HepG2 (cell line): ENCODE measurements around the gene AMN. TPM values are rescaled to one million over a fixed set of nuclear protein-coding genes. Genes with fewer than 3 reads are reported as not detected.

Experiments
- ATAC-seq: fragments of 200-7000 bp; cut with Tn5 transposase; 3 replicates; pipeline ENCODE4 v1.9.1; 2020; ENCODE audit warnings: mild to moderate bottlenecking, moderate library complexity
- BruUV-seq: library from RNA; stranded (reverse); fragments of 400-500 nt; replicated peaks from 2 replicates; lab custom pipeline; 2021; lab: Mats Ljungman, UMichigan
- CTCF ChIA-PET: fragments of 300-600 bp; formaldehyde crosslinking; extraction: SDS; loops from one replicate; lab custom pipeline; 2021; ENCODE audit warnings: low total read pairs, inconsistent platforms, low intra/inter-chr PET ratio; lab: Yijun Ruan, JAX
- POLR2A ChIA-PET: fragments of 350-600 bp; sonication (Branson Sonifier 250); formaldehyde crosslinking; loops from one replicate; lab custom pipeline; 2020; ENCODE audit warnings: antibody characterized with exemption, inconsistent platforms; lab: Yijun Ruan, JAX
- DNase-seq: peaks from one replicate; pipeline ENCODE4 v3.0.0-alpha.2; 2015; ENCODE audit warnings: low spot score
- FAIRE-seq: peaks from 3 replicates; lab custom pipeline; 2011; peaks lifted over from hg19 to GRCh38; lab: Jason Lieb, UNC
- H2AFZ ChIP-seq: one replicate; pipeline ENCODE4 v1.6.1; 2011; ENCODE audit warnings: low read length, inconsistent platforms
- H3K27ac ChIP-seq: fragments of 300-600 bp; 3 replicates; pipeline ENCODE4 v1.8.0; 2011; ENCODE audit warnings: mixed run types, mild to moderate bottlenecking, mixed read lengths, low read length, inconsistent platforms; ENCODE audit not compliant: insufficient read depth; ENCODE audit errors: extremely low read length
- H3K27me3 ChIP-seq, 2 experiments: fragments of 200-600 bp in 1 of 2; 2 replicates in 1 of 2; 3 replicates in 1 of 2; pipeline versions ENCODE4 v1.6.0 to v1.8.0; 2011; ENCODE audit warnings: low read length in 2 of 2, mild to moderate bottlenecking in 2 of 2, moderate library complexity in 2 of 2, inconsistent platforms in 1 of 2; ENCODE audit not compliant: insufficient read depth in 2 of 2, control insufficient read depth in 1 of 2
- H3K36me3 ChIP-seq, 2 experiments: fragments of 200-600 bp in 1 of 2; replicated peaks in 1 of 2; 2 replicates in 1 of 2; 3 replicates in 1 of 2; pipeline versions ENCODE4 v1.5.1 to v1.8.0; 2011; ENCODE audit warnings: low read length in 2 of 2, inconsistent platforms in 1 of 2; ENCODE audit not compliant: insufficient read depth in 2 of 2, control insufficient read depth in 1 of 2
- H3K4me1 ChIP-seq: 2 replicates; pipeline ENCODE4 v1.5.1; 2012; ENCODE audit warnings: low read length, inconsistent platforms; ENCODE audit not compliant: insufficient read depth
- H3K4me2 ChIP-seq: 2 replicates; pipeline ENCODE4 v1.6.0; 2011; ENCODE audit warnings: low read depth, low read length, inconsistent platforms
- H3K4me3 ChIP-seq, 3 experiments: fragments of 200-600 bp in 1 of 3; sonication (generic), shearing (Covaris generic) in 1 of 3; replicated peaks in 1 of 3; 2 replicates each; pipeline ENCODE4 v1.5.1; 2011 to 2016; ENCODE audit warnings: low read length in 3 of 3, inconsistent platforms in 2 of 3, low read depth in 2 of 3, mild to moderate bottlenecking in 2 of 3, control low read depth in 1 of 3, mixed read lengths in 1 of 3; ENCODE audit not compliant: insufficient read depth in 1 of 3
- H3K79me2 ChIP-seq: one replicate; pipeline ENCODE4 v1.6.1; 2011; ENCODE audit warnings: low read length, inconsistent platforms; ENCODE audit not compliant: insufficient read depth
- H3K9ac ChIP-seq: 2 replicates; pipeline ENCODE4 v1.6.0; 2011; ENCODE audit warnings: mild to moderate bottlenecking, low read depth, low read length, inconsistent platforms; ENCODE audit not compliant: insufficient read depth
- H3K9me3 ChIP-seq: 2 replicates; pipeline ENCODE4 v1.5.1; 2012; ENCODE audit warnings: mild to moderate bottlenecking, low read length
- H4K20me1 ChIP-seq: 2 replicates; pipeline ENCODE4 v1.6.0; 2011; ENCODE audit warnings: inconsistent platforms, mild to moderate bottlenecking, low read length, moderate library complexity; ENCODE audit not compliant: insufficient read depth
- CENPX ChIP-seq: sonication (generic); formaldehyde crosslinking; IDR thresholded peaks from 2 replicates; pipeline ENCODE4 v1.9.0; 2021; ENCODE audit warnings: mild to moderate bottlenecking, missing genetic modification reagents, moderate library complexity
- FLYWCH1 ChIP-seq: sonication (generic); formaldehyde crosslinking; IDR thresholded peaks from 2 replicates; pipeline ENCODE4 v1.8.1; 2023; ENCODE audit warnings: mild to moderate bottlenecking, missing genetic modification reagents
- MXD4 ChIP-seq: IDR thresholded peaks from 2 replicates; pipeline ENCODE4 v1.6.1; 2016; ENCODE audit warnings: mild to moderate bottlenecking, missing biosample characterization, missing genetic modification reagents
- PAF1 ChIP-seq: IDR thresholded peaks from 2 replicates; pipeline ENCODE4 v1.6.1; 2016; ENCODE audit warnings: missing genetic modification reagents, missing compliant biosample characterization
- RCOR2 ChIP-seq: IDR thresholded peaks from 2 replicates; pipeline ENCODE4 v1.6.1; 2016; ENCODE audit warnings: missing biosample characterization, missing genetic modification reagents
- ZNF124 ChIP-seq: sonication (generic); formaldehyde crosslinking; IDR thresholded peaks from 2 replicates; pipeline ENCODE4 v1.4.0; 2020; ENCODE audit warnings: missing genetic modification reagents
- ZNF282 ChIP-seq: fragments of 450-650 bp; IDR thresholded peaks from 2 replicates; pipeline ENCODE4 v1.6.1; 2018; ENCODE audit not compliant: partially characterized antibody
- ZNF367 ChIP-seq: sonication (generic); formaldehyde crosslinking; IDR thresholded peaks from 2 replicates; pipeline ENCODE4 v1.4.0; 2020; ENCODE audit warnings: missing genetic modification reagents, borderline replicate concordance
- WGBS: methylation state at CpG from one replicate; pipeline ENCODE4 v1.1.6; 2017; ENCODE audit warnings: low lambda C conversion rate; 5-methylcytosine and 5-hydroxymethylcytosine counted together
- in situ Hi-C: cut with HindIII; loops from 2 replicates; pipeline ENCODE4 v1.10.0; 2017; ENCODE audit warnings: low pct_unique_long_range_greater_than_20kb; ENCODE audit not compliant: extremely low pct_ligation_motif_present
- intact Hi-C: fragments of 100-400 bp; cut with micrococcal nuclease; formaldehyde crosslinking; loops from one replicate; pipeline ENCODE4 v1.10.0; 2022; ENCODE audit not compliant: unreplicated experiment
- polyA plus RNA-seq, 8 experiments: library from polyadenylated mRNA; depleted of rRNA in 3 of 8; stranded (reverse) in 7 of 8; unstranded in 1 of 8; fragments of >200 nt; fragmentation: Illumina TruSeq in 4 of 8; extraction: Trizol in 4 of 8; gene quantifications; 2 replicates each; pipeline versions ENCODE4 v1.2.1 to v1.2.3, GENCODE V29; 2011 to 2016; ENCODE audit warnings: low read depth in 4 of 8, missing spikeins in 1 of 8, mixed read lengths in 1 of 8; ENCODE audit not compliant: insufficient read depth in 1 of 8
- total RNA-seq, 5 experiments: library from RNA; depleted of rRNA; stranded (reverse); fragments of >200 nt; fragmentation: Illumina TruSeq; extraction: Trizol; gene quantifications; 2 replicates each; pipeline ENCODE4 v1.2.3, GENCODE V29; 2016; ENCODE audit warnings: low read depth in 1 of 5
- TF ChIP-seq, protein P1 (sequence below): sonication (generic); formaldehyde crosslinking; IDR thresholded peaks from 2 replicates; pipeline ENCODE4 v1.4.0; 2020; ENCODE audit warnings: missing genetic modification reagents

The AMN gene
- total and polyA plus RNA-seq, 2 of the 13 experiments (the other 11 are each of a cell fraction or from before 2014, with no cell fraction given), result 9.8 to 33.1 TPM

DNA sequence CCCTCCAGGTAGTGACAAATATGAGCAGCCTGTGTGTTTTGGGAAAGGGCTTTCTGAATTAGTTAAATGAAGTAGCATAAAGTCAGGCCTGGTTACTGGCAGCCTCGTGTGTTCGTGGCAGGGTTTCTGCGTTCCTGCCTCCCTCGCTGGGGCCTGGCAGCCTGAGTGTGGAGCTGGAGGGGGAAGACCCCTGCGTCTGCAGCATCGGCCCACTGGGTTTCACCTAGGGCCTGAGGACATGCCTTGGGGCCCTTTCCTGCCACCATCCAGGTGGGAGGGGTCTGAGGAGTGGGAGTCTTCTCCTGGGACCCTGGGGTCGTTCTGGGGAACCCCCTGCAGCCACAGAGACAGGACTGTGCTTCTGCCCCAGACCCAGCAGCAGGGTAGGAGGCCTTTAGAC, 20.4 kb upstream of the AMN start:
- Histone ChIP-seq H3K27me3 (no peaks in the 10 kb centered on the region), H3K79me2 (no peaks in the 10 kb centered on the region), H3K27ac (no peak overlapping the region), H2AFZ (no peak overlapping the region), H3K9me3 (no peaks in the 10 kb centered on the region), H3K4me3 (no peak overlapping the region), H3K4me1 (peaks cover 8% of the 10 kb centered on the region), H4K20me1 (no peaks in the 10 kb centered on the region), H3K9ac (no peak overlapping the region), H3K36me3 (peaks cover 3 to 11% of the 10 kb centered on the region in 2 experiments; a peak in 4 of 5 replicates), H3K4me2 (no peak overlapping the region)
- intact Hi-C loops (no loop called here), in situ Hi-C loops (no loop called here)
- no peak for TF ChIP-seq ZNF282
- TF ChIP-seq ZNF124, result no peak
- no peak for TF ChIP-seq CENPX (CRISPR knock-in tag)
- TF ChIP-seq FLYWCH1, result no peak
- TF ChIP-seq MXD4 (CRISPR knock-in tag), result no peak
- TF ChIP-seq PAF1, result no peak
- TF ChIP-seq, protein P1, sequence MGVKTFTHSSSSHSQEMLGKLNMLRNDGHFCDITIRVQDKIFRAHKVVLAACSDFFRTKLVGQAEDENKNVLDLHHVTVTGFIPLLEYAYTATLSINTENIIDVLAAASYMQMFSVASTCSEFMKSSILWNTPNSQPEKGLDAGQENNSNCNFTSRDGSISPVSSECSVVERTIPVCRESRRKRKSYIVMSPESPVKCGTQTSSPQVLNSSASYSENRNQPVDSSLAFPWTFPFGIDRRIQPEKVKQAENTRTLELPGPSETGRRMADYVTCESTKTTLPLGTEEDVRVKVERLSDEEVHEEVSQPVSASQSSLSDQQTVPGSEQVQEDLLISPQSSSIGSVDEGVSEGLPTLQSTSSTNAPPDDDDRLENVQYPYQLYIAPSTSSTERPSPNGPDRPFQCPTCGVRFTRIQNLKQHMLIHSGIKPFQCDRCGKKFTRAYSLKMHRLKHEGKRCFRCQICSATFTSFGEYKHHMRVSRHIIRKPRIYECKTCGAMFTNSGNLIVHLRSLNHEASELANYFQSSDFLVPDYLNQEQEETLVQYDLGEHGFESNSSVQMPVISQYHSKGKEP (CRISPR knock-in tag), result no peak
- no peak for TF ChIP-seq ZNF367 (CRISPR knock-in tag)
- TF ChIP-seq RCOR2 (CRISPR knock-in tag), result no peak
- CTCF ChIA-PET, result no interaction called here
- FAIRE-seq (no peak), ATAC-seq (no peak), DNase-seq (no peak)
- no TSS peak for BruUV-seq
- WGBS, result 100% methylated on average over 1 of the region's 7 CpGs
- POLR2A ChIA-PET, result no interaction called here
